ENCODE results near the gene GPATCH3. TPM values are rescaled to one million over a fixed set of nuclear protein-coding genes. Genes with fewer than 3 reads are reported as not detected.

GPATCH3 gene
- total RNA-seq, 1 donor from 2014 or later = 23.4 TPM

DNA sequence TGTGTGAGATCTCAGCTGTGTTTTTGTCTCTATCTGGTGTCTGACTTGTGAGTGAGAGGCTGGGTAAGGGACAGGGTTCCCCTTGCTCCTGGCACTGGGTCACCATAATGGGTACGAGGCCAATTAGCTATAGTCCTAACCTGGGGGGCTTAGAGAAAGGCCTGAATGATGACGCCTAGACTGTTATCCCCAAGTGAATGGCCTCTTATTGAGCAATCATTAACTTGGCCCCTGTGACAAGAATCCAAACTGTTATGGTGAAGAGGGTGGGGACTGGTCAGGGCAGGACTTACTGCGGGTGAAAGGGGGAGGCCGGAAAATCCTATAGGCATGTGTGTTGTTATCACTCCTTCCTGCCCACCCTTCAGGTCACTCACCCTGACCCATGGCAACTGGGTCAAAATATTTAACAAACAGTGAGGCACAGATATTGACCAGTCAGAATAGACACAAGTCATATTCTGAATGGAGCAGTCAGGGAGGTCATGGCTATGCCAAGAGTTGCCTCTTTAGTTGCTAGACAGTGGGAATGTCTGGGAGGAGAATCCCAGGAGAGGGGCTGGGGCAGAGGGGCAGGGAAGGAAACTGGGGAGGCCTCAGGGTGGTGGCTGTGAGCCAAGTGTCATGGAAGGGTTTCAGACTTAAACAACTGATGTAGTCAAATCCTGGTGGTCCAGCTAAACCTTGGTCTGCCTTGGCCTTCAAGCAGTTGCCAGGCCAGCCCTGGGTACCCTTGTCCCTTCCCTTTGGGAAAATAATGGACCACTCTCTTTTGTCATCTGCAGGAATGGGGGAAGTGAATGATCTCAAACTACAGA is 10.3 kb upstream of the GPATCH3 start:
- no peak overlapping the region for H3K4me3 Mint-ChIP-seq (ENCODE audit: unreplicated experiment)
- H3K9me3 Mint-ChIP-seq (ENCODE audit: unreplicated experiment) = no peaks in the 10 kb centered on the region
- DNase-seq (ENCODE audit: low spot score) = no peak
- H3K27ac Mint-ChIP-seq (ENCODE audit: unreplicated experiment) = no peak overlapping the region
- peaks cover 6% of the 10 kb centered on the region for H3K27me3 Mint-ChIP-seq (ENCODE audit: unreplicated experiment)
- no peaks in the 10 kb centered on the region for H3K36me3 Mint-ChIP-seq (ENCODE audit: low read depth, unreplicated experiment)
- TF ChIP-seq, protein P1, sequence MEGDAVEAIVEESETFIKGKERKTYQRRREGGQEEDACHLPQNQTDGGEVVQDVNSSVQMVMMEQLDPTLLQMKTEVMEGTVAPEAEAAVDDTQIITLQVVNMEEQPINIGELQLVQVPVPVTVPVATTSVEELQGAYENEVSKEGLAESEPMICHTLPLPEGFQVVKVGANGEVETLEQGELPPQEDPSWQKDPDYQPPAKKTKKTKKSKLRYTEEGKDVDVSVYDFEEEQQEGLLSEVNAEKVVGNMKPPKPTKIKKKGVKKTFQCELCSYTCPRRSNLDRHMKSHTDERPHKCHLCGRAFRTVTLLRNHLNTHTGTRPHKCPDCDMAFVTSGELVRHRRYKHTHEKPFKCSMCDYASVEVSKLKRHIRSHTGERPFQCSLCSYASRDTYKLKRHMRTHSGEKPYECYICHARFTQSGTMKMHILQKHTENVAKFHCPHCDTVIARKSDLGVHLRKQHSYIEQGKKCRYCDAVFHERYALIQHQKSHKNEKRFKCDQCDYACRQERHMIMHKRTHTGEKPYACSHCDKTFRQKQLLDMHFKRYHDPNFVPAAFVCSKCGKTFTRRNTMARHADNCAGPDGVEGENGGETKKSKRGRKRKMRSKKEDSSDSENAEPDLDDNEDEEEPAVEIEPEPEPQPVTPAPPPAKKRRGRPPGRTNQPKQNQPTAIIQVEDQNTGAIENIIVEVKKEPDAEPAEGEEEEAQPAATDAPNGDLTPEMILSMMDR (IDR thresholded peaks at IDR 0.05; ENCODE audit: unreplicated experiment) = no peak
- no peaks in the 10 kb centered on the region for H3K4me1 Mint-ChIP-seq (ENCODE audit: unreplicated experiment)

DNA sequence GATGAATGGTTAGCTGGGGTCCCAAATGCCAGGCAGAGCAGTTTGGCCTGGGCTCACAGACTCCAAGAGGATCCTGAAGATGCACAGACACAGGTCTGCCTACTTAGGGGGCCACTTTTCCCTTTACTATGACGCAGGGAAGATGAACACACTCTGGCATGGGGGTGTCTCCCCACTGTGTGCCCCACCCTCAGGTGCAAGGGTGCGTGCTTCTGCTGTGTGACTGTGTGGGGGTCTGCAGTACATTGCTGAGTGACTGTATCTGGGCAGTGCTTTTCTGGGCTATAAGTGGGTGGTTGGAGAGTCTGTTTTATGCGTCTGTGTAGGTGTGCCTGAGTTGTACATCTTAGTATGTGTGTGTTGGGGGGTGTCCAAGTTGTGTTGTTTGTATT is 9.7 kb upstream of the GPATCH3 start:
- Mint-ChIP-seq H3K9me3 (ENCODE audit: unreplicated experiment) (no peaks in the 10 kb centered on the region), H3K27me3 (ENCODE audit: unreplicated experiment) (peaks cover 6% of the 10 kb centered on the region), H3K27ac (ENCODE audit: unreplicated experiment) (no peak overlapping the region), H3K4me3 (ENCODE audit: unreplicated experiment) (no peak overlapping the region), H3K36me3 (ENCODE audit: low read depth, unreplicated experiment) (no peaks in the 10 kb centered on the region), H3K4me1 (ENCODE audit: unreplicated experiment) (no peaks in the 10 kb centered on the region)
- no peak for DNase-seq (ENCODE audit: low spot score)
- TF ChIP-seq, protein P1 (IDR thresholded peaks at IDR 0.05; ENCODE audit: unreplicated experiment) = no peak

DNA sequence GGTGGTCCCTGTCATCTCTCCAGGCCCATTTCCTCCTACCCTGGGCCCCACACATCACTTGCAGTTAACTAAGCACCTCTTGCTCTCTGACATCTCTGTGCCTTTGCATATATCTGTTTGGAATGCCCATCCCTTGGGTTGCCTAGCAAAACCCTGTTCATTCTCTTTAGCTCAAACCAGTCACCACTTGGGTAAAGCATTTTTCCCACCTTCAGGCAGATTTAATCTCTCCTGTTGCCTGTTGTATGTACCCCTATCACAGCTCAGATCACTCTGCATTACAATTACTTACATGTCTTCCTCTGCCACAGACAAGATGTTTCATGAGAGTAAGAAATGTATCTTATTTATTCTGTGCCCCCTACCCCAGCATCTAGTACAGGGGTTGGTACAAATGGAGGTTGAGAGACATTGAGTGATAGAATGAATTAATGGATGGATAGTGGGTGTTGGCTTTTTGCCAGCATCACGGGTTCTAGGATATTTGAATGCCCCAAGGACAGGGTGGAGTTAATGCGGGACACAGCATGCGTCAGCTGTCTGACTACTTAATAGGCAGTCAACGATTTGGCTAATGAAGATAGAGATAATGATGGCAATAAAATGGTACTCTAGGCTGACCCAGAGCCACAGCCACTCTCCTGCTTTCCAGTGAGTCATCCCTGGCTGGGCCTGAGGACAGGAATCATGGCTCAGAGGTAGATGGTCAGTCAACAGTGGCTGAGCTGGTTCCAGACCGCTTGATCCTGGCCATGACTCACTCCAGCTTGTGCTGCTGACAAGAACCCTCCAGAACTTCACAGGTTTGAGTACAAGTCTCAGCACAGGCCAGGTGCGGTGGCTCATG is 7.0 kb upstream of the GPATCH3 start:
- Mint-ChIP-seq H3K4me3 (ENCODE audit: unreplicated experiment) (no peak overlapping the region), H3K27ac (ENCODE audit: unreplicated experiment) (no peak overlapping the region), H3K9me3 (ENCODE audit: unreplicated experiment) (no peaks in the 10 kb centered on the region), H3K27me3 (ENCODE audit: unreplicated experiment) (peaks cover 7% of the 10 kb centered on the region), H3K4me1 (ENCODE audit: unreplicated experiment) (no peaks in the 10 kb centered on the region), H3K36me3 (ENCODE audit: low read depth, unreplicated experiment) (no peaks in the 10 kb centered on the region)
- TF ChIP-seq, protein P1 (IDR thresholded peaks at IDR 0.05; ENCODE audit: unreplicated experiment) = no peak
- no peak for DNase-seq (ENCODE audit: low spot score)

DNA sequence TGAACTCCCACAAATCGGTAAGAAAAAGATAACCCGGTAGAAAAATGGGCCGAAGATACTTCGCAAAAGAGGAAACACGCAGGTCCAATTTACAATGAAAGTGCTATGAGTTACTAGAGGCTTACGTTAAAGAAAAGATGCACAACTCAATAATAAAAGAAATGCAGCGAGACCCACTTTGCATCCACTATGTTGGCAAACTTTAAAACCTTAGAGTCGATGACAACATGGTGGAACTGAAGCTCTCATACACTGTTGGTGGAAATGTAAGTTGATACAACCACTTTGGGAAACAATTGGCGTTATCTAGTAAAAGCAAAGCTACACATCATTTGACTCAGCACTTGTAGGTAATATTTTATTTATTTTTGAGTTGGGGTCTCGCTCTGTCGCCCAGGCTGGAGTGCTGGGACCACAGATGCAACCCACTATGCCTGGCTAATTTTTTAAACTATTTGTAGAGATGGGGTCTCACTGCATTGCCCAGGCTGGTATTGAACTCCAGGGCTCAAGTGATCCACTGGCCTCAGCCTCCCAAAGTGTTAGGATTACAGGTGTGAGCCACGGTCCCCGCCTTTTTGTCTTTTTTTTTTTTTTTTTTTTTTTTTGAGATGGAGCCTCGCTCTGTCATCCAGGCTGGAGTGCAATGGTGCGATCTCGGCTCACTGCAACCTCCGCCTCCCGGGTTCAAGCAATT is 696 bp upstream of the GPATCH3 start:
- H3K4me1 Mint-ChIP-seq (ENCODE audit: unreplicated experiment) = peaks cover 20% of the 10 kb centered on the region
- H3K27ac Mint-ChIP-seq (ENCODE audit: unreplicated experiment) = peak overlapping the region; percentile 99
- peak overlapping the region; percentile 96 for H3K4me3 Mint-ChIP-seq (ENCODE audit: unreplicated experiment)
- H3K9me3 Mint-ChIP-seq (ENCODE audit: unreplicated experiment) = no peaks in the 10 kb centered on the region
- no peak for DNase-seq (ENCODE audit: low spot score)
- TF ChIP-seq, protein P1 (IDR thresholded peaks at IDR 0.05; ENCODE audit: unreplicated experiment) = no peak
- peaks cover 7% of the 10 kb centered on the region for H3K36me3 Mint-ChIP-seq (ENCODE audit: low read depth, unreplicated experiment)
- peaks cover 5% of the 10 kb centered on the region for H3K27me3 Mint-ChIP-seq (ENCODE audit: unreplicated experiment)
